GM04504 (cell line): ENCODE measurements around the gene MARS1.

Experiments
- DNase-seq: peaks from one replicate; pipeline ENCODE4 v3.0.0-alpha.2; 2012; ENCODE audit warnings: low read depth

MARS1 gene

DNA sequence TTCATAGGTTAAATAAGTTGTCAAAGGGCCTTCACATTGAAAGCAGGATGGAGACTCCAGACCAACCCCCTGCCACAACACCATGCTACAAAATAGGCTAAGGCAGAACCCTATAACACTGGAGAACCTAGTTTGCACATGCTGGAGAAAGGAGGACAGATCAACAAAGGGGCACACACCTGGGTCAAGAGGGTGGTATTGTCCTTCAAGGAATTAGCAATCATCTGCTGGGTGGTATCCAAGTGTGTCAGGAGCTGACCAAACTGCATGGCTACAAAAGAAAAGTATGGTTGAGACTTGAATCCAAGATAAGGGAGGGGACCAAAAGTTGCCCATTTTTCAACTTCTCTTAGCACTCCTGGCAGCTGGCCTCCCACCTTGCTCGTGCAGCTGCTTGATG is 44.0 kb downstream of the MARS1 start:
- DNase-seq = no peak

DNA sequence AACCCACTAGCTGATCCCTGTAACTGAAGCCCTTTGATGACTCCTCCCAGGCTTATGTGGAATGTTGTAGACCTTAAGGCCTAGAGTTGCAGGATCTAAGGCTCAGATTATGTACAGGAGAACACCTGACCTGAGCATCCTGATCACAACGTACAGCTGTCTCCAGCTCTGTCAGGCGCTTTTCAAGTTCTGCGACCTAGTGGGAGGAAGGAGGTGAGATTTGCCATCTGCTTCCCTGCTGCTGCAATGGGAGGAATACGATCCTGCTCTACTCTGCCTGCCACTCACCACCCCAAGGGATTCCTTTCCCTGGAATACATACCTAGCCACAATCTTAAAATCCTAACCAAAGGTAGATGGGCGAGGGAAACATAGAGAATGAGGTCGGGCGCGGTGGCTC is 45.2 kb downstream of the MARS1 start:
- no peak for DNase-seq

DNA sequence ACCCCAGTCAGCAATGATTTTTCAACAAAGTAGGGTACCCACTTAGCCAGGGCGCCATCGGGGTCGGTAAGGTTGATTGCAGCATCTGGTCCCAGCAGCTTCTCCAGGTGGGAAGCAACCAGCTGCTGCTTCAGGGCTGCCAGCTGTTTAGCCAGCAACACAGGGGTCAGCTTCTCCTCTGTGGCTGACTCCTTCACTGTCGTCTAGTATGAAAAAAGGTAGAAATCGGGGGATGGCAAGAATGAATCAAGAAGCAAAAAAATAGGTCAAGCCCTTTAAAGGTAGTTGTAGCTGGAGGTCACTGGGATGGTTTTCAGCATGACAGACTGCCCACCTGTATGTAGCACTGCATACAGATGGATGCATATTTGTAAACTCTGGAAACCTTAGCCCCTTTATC is 46.4 kb downstream of the MARS1 start:
- DNase-seq = no peak

DNA sequence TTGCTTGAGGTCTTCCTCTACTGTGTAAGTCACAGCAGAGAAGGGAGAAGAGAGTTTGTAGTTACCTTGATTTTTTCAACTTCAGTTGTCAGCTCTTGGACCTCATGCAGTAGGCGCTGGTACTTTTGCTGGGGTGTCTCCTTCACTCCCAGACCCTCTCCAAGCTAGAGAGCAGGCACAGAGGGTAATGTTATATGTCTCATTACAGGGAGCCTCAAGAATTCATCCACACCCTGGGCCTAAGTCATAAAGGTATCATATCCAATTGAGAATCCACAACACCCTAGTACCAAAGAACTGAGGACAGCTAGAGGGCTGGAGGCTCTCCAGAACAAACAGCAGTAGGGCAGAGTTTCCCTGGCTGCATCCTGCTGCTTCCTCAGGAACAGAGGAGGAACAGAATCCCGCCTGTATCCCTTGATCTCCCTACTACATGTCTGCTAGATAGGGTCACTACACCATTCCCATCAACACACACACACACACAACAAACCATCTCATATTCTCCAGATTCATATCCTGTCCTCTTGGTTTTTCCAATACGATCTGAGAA is 47.2 kb downstream of the MARS1 start:
- no peak for DNase-seq

DNA sequence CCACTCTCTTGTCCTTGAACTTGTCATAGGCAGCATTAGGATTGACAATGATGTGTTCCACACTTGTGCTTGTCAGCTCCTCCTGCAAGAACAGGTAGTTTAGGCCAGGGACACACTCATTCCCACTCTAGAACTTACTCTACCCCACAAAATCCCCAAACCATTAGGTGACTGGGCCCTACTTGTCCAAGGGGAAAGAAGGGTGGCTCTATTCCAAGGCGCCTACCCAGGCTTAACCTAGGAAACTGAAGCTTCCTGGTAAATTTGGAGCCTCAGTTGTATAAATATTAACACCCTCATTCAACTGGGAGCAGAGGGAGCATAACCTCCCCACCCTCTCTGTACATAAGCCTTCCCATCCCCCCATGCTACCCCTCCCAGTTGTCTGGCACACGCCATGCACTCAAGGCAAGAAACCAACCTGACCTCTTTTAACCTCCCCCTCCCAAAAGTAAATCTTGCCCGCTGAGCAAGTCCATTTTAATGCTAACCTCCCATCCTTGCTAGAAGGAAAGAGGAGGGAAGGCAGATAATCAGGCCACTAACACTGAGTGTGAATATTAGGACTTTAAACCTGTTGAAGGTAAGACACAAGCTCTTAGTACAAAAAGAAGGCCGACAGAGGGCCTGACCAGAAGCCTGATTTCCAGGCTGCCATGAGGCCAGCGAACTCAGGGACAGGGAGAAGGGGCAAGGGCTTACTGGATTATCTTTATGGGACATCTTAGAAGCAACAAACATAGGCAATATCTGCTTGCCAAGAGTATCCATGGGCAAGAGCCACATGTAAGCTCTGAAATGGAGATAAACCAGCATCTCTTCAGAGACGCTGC is 48.1 kb downstream of the MARS1 start:
- no peak for DNase-seq

DNA sequence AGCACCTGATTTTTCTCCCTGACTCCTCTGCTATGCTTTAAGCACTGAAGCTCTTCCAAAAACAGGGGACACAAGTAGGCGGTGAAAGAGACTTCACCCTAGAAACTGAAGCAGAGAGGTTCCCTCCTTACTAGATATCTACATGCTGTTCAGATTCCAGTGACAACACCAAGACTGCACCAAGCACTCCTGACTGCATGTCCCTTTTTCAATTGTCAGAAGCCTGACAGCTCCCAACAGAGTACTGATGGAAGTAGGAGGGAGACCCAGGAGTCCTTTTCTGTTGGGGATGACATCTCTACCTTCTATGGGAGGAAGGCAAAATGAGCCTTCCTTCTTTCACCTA is 48.7 kb downstream of the MARS1 start:
- DNase-seq = no peak

DNA sequence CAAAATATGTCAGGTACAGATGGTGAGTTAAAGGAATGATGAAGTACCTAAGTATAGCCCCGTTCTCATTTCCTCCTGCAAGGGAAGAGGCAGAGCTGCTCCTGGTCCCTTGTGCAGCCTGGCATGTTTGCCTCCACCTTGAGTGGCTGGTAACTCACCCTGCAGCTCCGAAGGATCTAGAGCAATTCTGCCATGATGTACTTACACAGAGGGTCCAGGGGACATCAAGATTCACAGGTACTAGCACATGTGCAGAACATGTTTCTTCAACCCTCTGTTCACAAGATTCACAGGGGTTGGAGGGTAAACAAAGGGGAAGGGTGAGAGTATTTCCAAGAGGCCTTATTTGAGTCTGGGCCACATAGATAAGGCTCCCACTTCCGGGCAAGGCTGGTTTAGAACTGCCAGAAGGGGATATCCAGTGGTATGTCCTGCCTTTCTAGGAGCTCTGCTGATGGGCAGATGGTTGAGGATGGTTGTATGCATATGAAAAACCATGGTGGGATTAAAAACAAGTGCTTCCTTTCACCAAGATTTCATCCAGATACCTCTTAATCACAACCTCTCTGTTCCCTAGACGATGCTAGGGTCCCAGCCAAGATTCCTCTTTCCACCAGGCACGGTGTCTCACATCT is 51.4 kb downstream of the MARS1 start:
- DNase-seq = no peak

DNA sequence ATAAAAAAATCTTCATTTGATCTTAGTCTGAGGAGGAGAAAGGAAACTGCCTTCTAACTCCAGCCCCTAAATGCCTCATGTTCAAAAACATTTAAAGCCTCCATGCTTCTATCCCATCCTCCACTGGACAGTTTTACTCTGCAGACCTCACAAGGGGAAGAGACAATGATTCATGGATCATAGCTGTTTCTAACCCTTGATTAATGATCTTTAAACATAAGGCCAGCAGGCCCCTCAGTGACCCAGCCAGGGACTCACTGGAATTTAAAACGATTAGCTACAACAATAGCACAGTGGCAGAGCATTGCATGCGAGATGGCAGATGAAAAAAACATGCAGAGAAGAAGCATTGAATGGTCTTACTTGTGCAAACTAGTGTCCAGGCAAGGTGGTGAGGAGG is 53.1 kb downstream of the MARS1 start:
- DNase-seq = no peak

DNA sequence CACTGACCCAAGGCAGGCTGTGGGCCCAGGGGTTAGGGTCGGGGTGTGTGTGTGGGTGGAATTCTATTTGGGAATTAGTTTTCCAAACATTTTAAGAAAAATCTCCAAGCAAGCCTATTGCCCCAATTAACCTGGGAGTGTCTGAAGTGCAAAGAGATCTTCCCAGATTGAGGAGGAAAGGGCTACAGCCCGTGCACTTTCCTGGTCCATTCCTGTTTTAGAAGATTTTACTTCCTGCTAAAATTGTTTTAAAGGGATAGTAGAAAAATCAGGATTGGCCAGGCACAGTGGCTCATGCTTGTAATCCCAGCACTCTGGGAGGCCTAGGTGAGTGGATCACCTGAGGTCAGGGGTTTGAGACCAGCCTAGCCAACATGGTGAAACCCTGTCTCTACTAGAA is 53.8 kb downstream of the MARS1 start:
- DNase-seq = no peak

DNA sequence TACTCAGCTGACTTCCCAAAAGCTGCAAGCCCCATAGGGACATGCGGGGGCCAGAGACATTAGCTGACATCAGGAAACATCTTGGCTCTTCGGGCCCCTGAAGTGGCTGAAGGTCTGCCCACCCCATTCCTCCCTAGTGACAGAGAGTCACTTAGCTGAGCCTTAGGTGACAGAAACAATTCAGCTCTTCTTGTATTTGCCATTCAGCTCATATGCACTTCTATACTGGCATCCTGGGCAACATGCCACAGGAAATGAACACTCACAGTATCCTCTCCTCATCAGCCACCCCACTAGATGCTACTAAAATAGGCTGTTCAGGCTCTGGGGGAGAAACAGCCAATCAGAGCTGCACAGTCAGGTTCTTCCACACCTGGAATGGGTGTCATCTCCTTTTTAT is 55.7 kb downstream of the MARS1 start:
- DNase-seq = no peak

DNA sequence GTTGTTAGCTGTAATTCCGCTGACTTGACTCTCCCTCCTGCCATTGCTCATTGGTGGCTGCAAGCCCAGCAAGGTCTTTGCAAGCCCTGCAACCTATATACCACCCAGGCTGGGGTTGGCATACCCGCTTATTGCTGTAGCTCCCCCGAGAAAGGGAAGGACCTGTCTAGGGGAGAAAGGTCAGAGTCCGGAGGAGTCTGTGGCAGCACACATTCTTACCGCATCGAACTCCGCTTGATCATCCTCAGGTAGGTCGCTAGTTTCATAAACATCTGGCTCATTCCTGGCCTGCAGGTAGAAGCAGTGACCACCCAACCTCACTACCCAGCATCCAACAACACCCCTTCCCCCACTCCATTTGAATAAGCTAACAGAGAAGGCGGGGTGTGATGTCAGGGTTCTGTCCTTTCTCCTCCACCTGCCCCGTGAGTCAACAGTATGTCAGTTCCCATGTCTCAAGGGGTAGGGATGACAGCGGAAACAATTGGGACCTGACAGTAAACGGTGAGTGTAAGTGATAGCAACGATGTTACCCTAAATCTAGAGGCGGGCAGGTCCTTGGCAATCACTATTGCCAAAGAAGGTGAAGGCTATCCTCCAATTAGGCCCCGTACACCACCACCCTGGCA is 58.1 kb downstream of the MARS1 start:
- DNase-seq = no peak

DNA sequence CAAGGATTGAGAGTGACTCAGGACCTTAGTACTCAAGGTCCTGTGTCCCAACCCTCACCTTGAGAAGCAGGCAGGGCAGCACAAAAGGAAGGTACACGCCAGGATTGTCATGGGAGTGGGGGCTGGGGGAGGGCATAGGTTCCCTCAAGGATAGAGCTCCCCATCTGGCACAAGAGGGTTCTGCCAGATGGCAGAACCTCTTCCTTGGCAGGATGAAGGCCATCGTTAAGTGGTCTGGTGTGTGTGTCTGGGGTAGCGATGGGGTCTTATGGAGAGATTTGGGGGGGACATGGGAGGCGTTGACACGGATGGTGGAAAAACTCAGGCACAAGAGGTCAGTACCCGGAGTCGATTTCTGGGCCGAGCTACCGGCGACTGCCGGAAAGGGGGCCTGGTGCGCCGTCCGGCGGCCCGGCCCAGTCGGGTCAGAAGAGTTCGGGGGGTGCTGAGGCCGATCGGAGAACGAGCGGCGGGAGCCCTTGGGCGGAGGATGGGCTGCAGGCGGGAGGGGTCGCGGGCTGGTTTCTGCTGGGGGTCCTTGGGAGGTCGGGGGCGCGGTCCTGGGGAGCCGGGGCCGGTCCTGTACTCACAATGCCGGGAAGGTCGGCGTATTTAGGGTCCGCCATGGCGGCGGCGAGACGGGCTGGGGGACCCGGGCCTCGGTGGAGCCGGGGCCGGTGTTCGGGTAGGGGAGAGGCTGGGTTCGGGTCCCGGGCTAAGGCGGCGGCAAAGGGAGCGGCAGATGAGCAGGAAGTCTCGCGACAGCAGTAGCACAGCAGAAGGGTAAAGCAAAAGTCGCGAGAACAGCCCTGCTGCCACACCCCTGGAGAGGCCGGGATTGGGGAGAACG is 58.8 kb downstream of the MARS1 start, which contains the start of gene DCTN2:
DCTN2 (minus strand) TSS at position 755 of the 850 bp plus-strand sequence; CDS start at position 626, 129 bp downstream.
- DNase-seq = peak; percentile 95

DNA sequence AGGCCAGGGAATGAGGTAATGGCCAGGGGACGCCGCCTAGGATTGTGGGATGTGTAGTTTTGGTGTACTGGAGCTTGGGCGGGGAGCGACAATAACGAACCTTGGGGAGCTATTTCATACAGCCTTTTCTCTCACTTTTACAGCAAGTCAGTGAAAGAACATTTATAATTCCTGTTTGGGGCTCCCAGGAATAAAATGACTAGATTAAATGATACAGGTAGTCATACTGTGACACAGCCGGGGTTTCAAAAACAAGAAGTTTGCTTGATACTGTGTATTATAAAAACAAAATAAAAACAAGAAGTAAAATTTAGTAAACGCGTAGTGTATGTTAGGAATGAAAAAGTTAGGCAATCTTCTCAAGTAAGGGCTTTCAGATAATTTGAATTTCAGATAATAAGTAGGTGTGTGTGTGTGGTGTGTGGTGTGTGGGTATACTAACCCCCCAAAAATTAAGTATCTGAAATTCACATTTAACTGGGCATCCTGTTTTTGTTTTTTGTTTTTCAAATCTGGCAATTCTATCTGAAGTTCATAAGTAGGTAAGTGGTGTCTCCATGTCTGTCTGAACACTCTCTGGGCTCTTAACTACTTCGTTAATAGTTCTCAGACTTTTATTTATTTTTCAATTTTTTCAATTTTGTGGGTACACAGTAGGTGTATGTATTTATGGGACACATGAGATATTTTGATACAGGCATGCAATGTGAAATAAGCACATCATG is 59.6 kb downstream of the MARS1 start:
- DNase-seq = no peak

DNA sequence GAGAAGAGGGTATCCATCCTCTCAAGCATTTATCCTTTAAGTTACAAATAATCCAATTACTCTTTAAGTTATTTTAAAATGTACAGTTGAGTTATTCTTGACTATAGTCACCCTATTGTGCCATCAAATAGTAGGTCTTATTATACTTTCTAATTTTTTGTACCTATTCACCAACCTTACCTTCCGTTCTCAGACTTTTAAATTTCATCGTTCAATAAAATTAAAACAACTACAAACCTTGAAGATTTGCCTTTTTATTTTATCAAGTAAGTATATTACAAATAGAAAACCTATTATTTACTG is 60.1 kb downstream of the MARS1 start:
- no peak for DNase-seq

DNA sequence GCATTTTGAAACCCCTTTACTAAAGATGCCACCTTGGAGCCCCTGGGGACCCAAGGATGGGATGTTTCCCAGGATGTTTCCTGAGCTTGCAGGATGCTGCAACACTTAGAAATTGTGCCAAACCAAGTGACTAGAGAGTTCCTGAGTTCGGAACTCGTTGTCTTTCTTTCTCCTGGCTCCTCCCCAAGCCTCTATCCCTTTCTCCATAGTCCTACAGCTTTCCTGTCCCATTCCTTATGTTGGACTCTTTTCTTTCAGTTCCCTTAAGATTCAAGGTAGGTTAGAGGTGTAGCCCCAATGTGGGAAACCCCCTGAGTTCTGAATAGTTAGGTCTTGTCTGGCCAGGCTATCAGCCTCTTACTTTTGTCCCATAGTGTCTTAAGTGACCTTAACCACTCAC is 60.6 kb downstream of the MARS1 start:
- DNase-seq = no peak

DNA sequence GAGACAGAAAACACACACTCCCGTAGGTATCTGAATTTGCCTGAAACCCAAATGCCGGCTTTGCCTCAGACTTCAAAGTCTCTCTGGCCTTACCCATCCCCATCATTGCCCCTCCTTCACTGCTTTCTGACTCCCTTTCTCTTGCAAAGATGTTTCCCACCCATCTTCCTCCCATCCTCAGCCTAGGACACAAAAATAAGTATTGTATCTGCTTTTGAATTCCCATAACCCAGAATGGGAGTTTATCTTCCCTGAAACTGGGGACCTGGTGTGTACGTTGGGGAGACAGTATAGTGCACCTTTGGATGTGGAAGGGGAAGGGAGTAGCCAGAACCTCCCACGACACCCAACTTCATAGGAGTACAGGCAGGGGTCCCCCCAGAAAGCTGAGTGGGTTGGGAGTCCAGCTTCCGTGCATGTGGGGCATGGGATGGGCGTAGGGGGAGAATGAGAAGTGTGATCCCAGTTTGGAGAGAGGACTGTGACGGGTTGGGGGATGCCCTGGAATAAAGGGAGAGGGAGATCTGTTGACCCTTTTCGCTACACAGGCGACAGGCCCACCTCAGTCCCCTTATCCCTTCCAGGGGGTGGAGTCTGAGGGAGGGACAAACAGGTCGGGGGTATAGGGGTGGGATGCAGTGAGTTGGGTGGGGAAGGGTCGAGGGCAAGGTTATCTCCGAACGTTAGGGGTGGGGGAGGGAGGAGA is 61.5 kb downstream of the MARS1 start:
- no peak for DNase-seq

DNA sequence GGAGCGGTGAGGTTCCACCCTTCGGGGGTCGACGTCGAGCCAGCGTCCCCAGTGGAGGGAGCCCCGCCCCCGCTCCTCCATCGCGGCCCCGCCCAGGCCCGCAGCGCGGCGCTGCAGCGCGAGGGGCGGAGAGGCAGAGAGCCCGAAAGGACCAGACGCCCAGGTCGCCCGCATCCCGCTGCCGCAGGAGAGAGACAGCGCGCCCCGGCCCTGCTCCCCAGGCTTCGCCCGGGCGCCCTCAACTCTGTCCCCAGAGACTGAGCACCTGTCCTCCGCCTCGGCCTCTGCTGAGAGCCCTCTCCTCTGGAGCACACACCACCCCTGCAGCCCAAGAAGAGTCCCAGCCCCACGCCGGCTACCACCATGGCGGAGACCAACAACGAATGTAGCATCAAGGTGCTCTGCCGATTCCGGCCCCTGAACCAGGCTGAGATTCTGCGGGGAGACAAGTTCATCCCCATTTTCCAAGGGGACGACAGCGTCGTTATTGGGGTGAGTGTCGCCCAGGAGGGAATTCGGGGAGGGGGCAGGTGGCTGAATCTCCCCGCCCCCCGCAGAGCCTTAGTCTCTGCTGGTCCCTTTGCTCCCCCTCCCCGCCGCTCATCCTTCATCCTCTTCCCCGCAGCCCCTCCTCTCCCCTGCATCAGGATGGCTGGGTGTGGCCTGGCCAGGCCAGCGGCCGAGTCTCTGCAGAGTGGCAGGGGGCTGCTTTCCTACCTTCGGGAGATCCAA is 62.2 kb downstream of the MARS1 start, which contains the start of gene KIF5A:
KIF5A (plus strand) TSS at position 136 of the 732 bp plus-strand sequence; CDS start at position 364, 228 bp downstream.
- DNase-seq = no peak

DNA sequence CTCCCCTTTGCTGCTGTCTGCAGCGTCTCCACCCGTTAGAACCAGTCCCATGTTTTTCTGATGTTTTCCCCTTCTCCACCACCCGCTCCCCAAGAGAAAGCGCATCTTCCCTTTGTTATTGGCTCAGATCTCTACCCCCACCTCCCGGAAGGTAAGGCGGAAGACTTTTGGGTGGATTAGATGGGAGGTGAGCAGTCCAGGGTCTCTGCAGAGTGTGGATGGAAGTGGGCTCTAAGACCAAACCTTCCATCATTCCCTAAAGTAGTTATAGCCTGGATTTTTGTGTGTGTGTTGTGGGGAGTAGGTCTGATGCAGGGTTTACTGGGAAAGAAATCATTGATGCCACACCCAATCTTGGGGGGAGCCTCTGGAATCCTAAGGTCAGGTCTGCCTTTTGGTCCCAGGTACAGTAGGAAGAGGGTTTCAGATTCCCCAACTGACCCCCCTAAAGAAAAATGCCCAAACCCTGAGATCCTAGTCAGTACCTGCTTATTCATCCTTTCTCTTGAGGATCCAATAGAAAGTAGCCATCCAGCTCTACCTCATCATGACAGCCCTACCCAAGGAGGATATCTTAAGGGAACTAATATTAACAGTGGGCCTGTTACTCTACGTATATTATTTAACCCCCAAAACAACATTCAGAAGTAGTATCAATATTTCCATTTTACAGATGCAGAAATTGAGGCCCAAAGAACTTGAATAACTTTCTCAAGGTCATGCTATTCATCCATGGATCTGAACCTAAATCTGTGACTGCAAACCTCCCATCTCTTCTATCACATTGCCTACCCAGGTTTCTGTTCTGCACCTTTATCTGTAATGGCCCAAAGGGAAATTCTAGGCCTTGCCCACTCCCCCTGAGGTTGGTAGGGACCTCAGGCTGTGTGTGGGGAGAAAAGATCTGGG is 63.0 kb downstream of the MARS1 start:
- no peak for DNase-seq
